GM18498 (cell line): Measurements from ENCODE around the gene PLD4.
"Not testable (repeated sequence)": the region's sequence is repeated elsewhere in the genome, so short reads cannot be mapped to it uniquely, and the experiment has no call there.

Experiments
- ATAC-seq: cut with Tn5 transposase; IDR thresholded peaks from one replicate; pipeline ENCODE4 v1.9.1; 2021; ENCODE audit warnings: mild to moderate bottlenecking, moderate library complexity; ENCODE audit not compliant: unreplicated experiment

PLD4 gene

GRCh38 chr14:104924421-104925213 lies at the start of gene PLD4:
Gene PLD4 (plus strand): TSS chr14:104924879. CDS start chr14:104927141, 2,262 bp downstream.
- no peak for ATAC-seq

GRCh38 chr14:104875412-104875751 lies 49.3 kb upstream of the PLD4 start:
- no peak for ATAC-seq

- no peak for ATAC-seq
Observed at GRCh38 chr14:104875811-104876210, 48.9 kb upstream of the PLD4 start.

- no peak for ATAC-seq
Observed at GRCh38 chr14:104876251-104876699, 48.4 kb upstream of the PLD4 start.

GRCh38 chr14:104877066-104877805 lies 47.4 kb upstream of the PLD4 start:
- no peak for ATAC-seq

- no peak for ATAC-seq
Observed at GRCh38 chr14:104877806-104878550, 46.7 kb upstream of the PLD4 start.

GRCh38 chr14:104878582-104878981 lies 46.1 kb upstream of the PLD4 start:
- no peak for ATAC-seq

GRCh38 chr14:104879201-104879982 lies 45.3 kb upstream of the PLD4 start:
- no peak for ATAC-seq

- ATAC-seq, result no peak
Observed at GRCh38 chr14:104879983-104880565, 44.6 kb upstream of the PLD4 start.

GRCh38 chr14:104880584-104881210 lies 44.0 kb upstream of the PLD4 start:
- no peak for ATAC-seq

GRCh38 chr14:104881369-104881979 lies 43.2 kb upstream of the PLD4 start:
- ATAC-seq, result no peak

- no peak for ATAC-seq
Observed at GRCh38 chr14:104882325-104882973, 42.2 kb upstream of the PLD4 start.

- no peak for ATAC-seq
Observed at GRCh38 chr14:104882991-104883660, 41.6 kb upstream of the PLD4 start.

GRCh38 chr14:104883681-104884361 lies 40.9 kb upstream of the PLD4 start:
- ATAC-seq, result no peak

GRCh38 chr14:104884381-104884780 lies 40.3 kb upstream of the PLD4 start:
- ATAC-seq, result not testable (repeated sequence)

GRCh38 chr14:104885031-104885972 lies 39.4 kb upstream of the PLD4 start:
- ATAC-seq, result no peak
